Measurements from ENCODE around the gene M1AP.

The M1AP gene

GRCh38 chr2:74588664-74589063, 59.5 kb downstream of the M1AP start:
- no peak overlapping the region for H2BK15ac ChIP-seq (ENCODE audit: low read depth, poor library complexity, severe bottlenecking)
- no peak overlapping the region for H3K14ac ChIP-seq (ENCODE audit: low read length in 2 of 2)
- no peak overlapping the region for H3K4ac ChIP-seq (ENCODE audit: low read depth in 1 of 2, low read length in 2 of 2)
- no peak overlapping the region for H2AFZ ChIP-seq (ENCODE audit: low read depth, low read length)
- no peak overlapping the region for H3K18ac ChIP-seq (ENCODE audit: low read depth in 1 of 2, low read length in 2 of 2)
- no peak overlapping the region for H4K8ac ChIP-seq (ENCODE audit: low read length)
- no peak overlapping the region for H2BK120ac ChIP-seq (ENCODE audit: low read depth, low read length)
- H3K9ac ChIP-seq (ENCODE audit: low read length), result peak overlapping the region; percentile 36
- H3K27me3 ChIP-seq (ENCODE audit: control insufficient read depth in 1 of 2, insufficient read depth in 1 of 2, low read length in 2 of 2), result peaks cover 5 to 29% of the 10 kb centered on the region in 2 experiments
- H3K4me1 ChIP-seq (ENCODE audit: control insufficient read depth, insufficient read depth, low read depth, low read length), result peaks cover 2% of the 10 kb centered on the region
- H3K9me3 ChIP-seq (ENCODE audit: control insufficient read depth, low read length), result no peaks in the 10 kb centered on the region
- no peaks in the 10 kb centered on the region for H3K79me1 ChIP-seq (replicated peaks; ENCODE audit: low read length, poor library complexity, severe bottlenecking)
- H2BK12ac ChIP-seq (ENCODE audit: low read length in 2 of 2), result no peak overlapping the region
- H3K4me2 ChIP-seq (ENCODE audit: low read length, poor library complexity, severe bottlenecking), result no peak overlapping the region
- H3K36me3 ChIP-seq (ENCODE audit: control insufficient read depth in 1 of 2, insufficient read depth in 2 of 2, low read depth in 1 of 2, low read length in 2 of 2), result no peaks in the 10 kb centered on the region
- no peak overlapping the region for H3K27ac ChIP-seq (ENCODE audit: low read length, poor library complexity, severe bottlenecking)
- H2BK5ac ChIP-seq (ENCODE audit: low read depth, low read length, poor library complexity, severe bottlenecking), result no peak overlapping the region
- no peak for DNase-seq
- H3K23ac ChIP-seq (ENCODE audit: low read length in 2 of 2), result no peak overlapping the region
- WGBS, result 80% methylated on average over 1 of the region's 2 CpGs
- H4K91ac ChIP-seq (ENCODE audit: low read length), result no peak overlapping the region
- no peak overlapping the region for H2AK5ac ChIP-seq (ENCODE audit: low read length, severe bottlenecking)
- no peak overlapping the region for H3K4me3 ChIP-seq (ENCODE audit: insufficient read depth in 1 of 2, low read depth in 1 of 2, low read length in 2 of 2)

GRCh38 chr2:74587664-74588277, 60.4 kb downstream of the M1AP start:
- DNase-seq, result peak; percentile 79
- no peak overlapping the region for H3K9ac ChIP-seq (ENCODE audit: low read length)
- no peak overlapping the region for H4K91ac ChIP-seq (ENCODE audit: low read length)
- H3K27me3 ChIP-seq (ENCODE audit: control insufficient read depth in 1 of 2, insufficient read depth in 1 of 2, low read length in 2 of 2), result peaks cover 5 to 22% of the 10 kb centered on the region in 2 experiments
- H2BK12ac ChIP-seq (ENCODE audit: low read length in 2 of 2), result no peak overlapping the region
- H3K9me3 ChIP-seq (ENCODE audit: control insufficient read depth, low read length), result no peaks in the 10 kb centered on the region
- H2BK120ac ChIP-seq (ENCODE audit: low read depth, low read length), result no peak overlapping the region
- H3K4ac ChIP-seq (ENCODE audit: low read depth in 1 of 2, low read length in 2 of 2), result no peak overlapping the region
- no peak overlapping the region for H2AK5ac ChIP-seq (ENCODE audit: low read length, severe bottlenecking)
- H4K8ac ChIP-seq (ENCODE audit: low read length), result no peak overlapping the region
- no peak overlapping the region for H3K14ac ChIP-seq (ENCODE audit: low read length in 2 of 2)
- peaks cover 4% of the 10 kb centered on the region for H3K4me1 ChIP-seq (ENCODE audit: control insufficient read depth, insufficient read depth, low read depth, low read length)
- H3K36me3 ChIP-seq (ENCODE audit: control insufficient read depth in 1 of 2, insufficient read depth in 2 of 2, low read depth in 1 of 2, low read length in 2 of 2), result no peaks in the 10 kb centered on the region
- H2BK15ac ChIP-seq (ENCODE audit: low read depth, poor library complexity, severe bottlenecking), result no peak overlapping the region
- H3K27ac ChIP-seq (ENCODE audit: low read length, poor library complexity, severe bottlenecking), result no peak overlapping the region
- no peak overlapping the region for H3K23ac ChIP-seq (ENCODE audit: low read length in 2 of 2)
- no peaks in the 10 kb centered on the region for H3K79me1 ChIP-seq (replicated peaks; ENCODE audit: low read length, poor library complexity, severe bottlenecking)
- no peak overlapping the region for H3K4me3 ChIP-seq (ENCODE audit: insufficient read depth in 1 of 2, low read depth in 1 of 2, low read length in 2 of 2)
- no peak overlapping the region for H3K18ac ChIP-seq (ENCODE audit: low read depth in 1 of 2, low read length in 2 of 2)
- H3K4me2 ChIP-seq (ENCODE audit: low read length, poor library complexity, severe bottlenecking), result no peak overlapping the region
- H2BK5ac ChIP-seq (ENCODE audit: low read depth, low read length, poor library complexity, severe bottlenecking), result no peak overlapping the region
- no peak overlapping the region for H2AFZ ChIP-seq (ENCODE audit: low read depth, low read length)
- WGBS, result 0% methylated on average over 2 of the region's 6 CpGs

DNA sequence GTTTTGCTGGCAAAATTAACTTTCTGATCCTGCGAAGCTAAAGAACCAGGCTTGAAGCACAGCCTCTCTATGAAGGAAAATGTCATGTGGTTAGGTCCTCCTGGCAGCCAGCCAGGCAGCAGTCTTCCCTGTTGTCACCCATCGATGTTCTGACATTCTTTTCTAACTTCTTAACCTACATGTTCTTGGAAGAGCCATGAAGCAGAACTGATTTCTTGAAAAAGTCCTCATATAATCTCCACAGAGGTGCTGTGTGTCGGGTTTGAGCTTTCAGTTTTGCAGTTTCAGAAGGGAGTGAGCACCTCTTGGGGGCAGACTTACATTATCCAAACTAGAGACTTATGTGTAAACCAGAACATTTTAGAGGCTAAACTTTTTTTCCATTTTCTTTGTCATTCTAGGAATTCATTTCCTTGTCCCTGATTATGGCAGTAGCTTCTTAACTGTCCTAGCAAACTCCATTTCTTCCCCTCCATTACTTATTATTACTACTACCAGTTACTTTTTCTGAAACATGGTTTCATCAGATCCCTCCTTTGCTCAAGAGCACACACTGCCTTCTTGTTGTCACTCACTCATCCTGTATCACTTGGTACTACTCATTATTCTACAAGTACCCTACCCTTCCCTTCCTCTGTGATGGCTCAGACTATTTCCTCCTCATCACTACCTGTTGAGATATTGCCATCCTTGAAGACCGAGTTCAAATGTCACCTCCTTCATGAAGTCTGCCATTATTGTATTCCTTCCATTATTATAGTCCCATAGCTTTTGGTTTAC, 62.5 kb downstream of the M1AP start:
- no peak overlapping the region for H2AFZ ChIP-seq (ENCODE audit: low read depth, low read length)
- H3K9ac ChIP-seq (ENCODE audit: low read length), result peak overlapping the region; percentile 59
- H3K23ac ChIP-seq (ENCODE audit: low read length in 2 of 2), result no peak overlapping the region
- no peak overlapping the region for H4K91ac ChIP-seq (ENCODE audit: low read length)
- peaks cover 0 to 12% of the 10 kb centered on the region in 2 experiments for H3K27me3 ChIP-seq (ENCODE audit: control insufficient read depth in 1 of 2, insufficient read depth in 1 of 2, low read length in 2 of 2)
- no peak overlapping the region for H3K4ac ChIP-seq (ENCODE audit: low read depth in 1 of 2, low read length in 2 of 2)
- no peaks in the 10 kb centered on the region for H3K9me3 ChIP-seq (ENCODE audit: control insufficient read depth, low read length)
- H3K79me1 ChIP-seq (replicated peaks; ENCODE audit: low read length, poor library complexity, severe bottlenecking), result no peaks in the 10 kb centered on the region
- DNase-seq, result no peak
- H4K8ac ChIP-seq (ENCODE audit: low read length), result no peak overlapping the region
- H3K4me2 ChIP-seq (ENCODE audit: low read length, poor library complexity, severe bottlenecking), result no peak overlapping the region
- H2BK120ac ChIP-seq (ENCODE audit: low read depth, low read length), result no peak overlapping the region
- H2BK15ac ChIP-seq (ENCODE audit: low read depth, poor library complexity, severe bottlenecking), result no peak overlapping the region
- no peak overlapping the region for H2AK5ac ChIP-seq (ENCODE audit: low read length, severe bottlenecking)
- WGBS, result 98% methylated on average over 4 of the region's 4 CpGs
- H3K18ac ChIP-seq (ENCODE audit: low read depth in 1 of 2, low read length in 2 of 2), result no peak overlapping the region
- H3K4me1 ChIP-seq (ENCODE audit: control insufficient read depth, insufficient read depth, low read depth, low read length), result peaks cover 4% of the 10 kb centered on the region
- H3K14ac ChIP-seq (ENCODE audit: low read length in 2 of 2), result no peak overlapping the region
- no peaks in the 10 kb centered on the region for H3K36me3 ChIP-seq (ENCODE audit: control insufficient read depth in 1 of 2, insufficient read depth in 2 of 2, low read depth in 1 of 2, low read length in 2 of 2)
- no peak overlapping the region for H2BK5ac ChIP-seq (ENCODE audit: low read depth, low read length, poor library complexity, severe bottlenecking)
- no peak overlapping the region for H2BK12ac ChIP-seq (ENCODE audit: low read length in 2 of 2)
- H3K4me3 ChIP-seq (ENCODE audit: insufficient read depth in 1 of 2, low read depth in 1 of 2, low read length in 2 of 2), result peak overlapping the region in 1 of 2 experiments; percentile 16
- H3K27ac ChIP-seq (ENCODE audit: low read length, poor library complexity, severe bottlenecking), result no peak overlapping the region

GRCh38 chr2:74584088-74584645, 64.0 kb downstream of the M1AP start:
- H4K91ac ChIP-seq (ENCODE audit: low read length), result no peak overlapping the region

More at GRCh38 chr2:74584088-74584645, 64.0 kb downstream of the M1AP start:
- Histone ChIP-seq H3K4me3 (ENCODE audit: insufficient read depth in 1 of 2, low read depth in 1 of 2, low read length in 2 of 2) (no peak overlapping the region), H3K18ac (ENCODE audit: low read depth in 1 of 2, low read length in 2 of 2) (peak overlapping the region; percentile 18 to 25), H3K4me1 (ENCODE audit: control insufficient read depth, insufficient read depth, low read depth, low read length) (peaks cover 4% of the 10 kb centered on the region), H3K27ac (ENCODE audit: low read length, poor library complexity, severe bottlenecking) (peak overlapping the region; percentile 89), H3K9me3 (ENCODE audit: control insufficient read depth, low read length) (no peaks in the 10 kb centered on the region), H3K36me3 (ENCODE audit: control insufficient read depth in 1 of 2, insufficient read depth in 2 of 2, low read depth in 1 of 2, low read length in 2 of 2) (no peaks in the 10 kb centered on the region), H4K8ac (ENCODE audit: low read length) (no peak overlapping the region), H3K4me2 (ENCODE audit: low read length, poor library complexity, severe bottlenecking) (no peak overlapping the region), H3K27me3 (ENCODE audit: control insufficient read depth in 1 of 2, insufficient read depth in 1 of 2, low read length in 2 of 2) (peaks cover 0 to 6% of the 10 kb centered on the region in 2 experiments), H2AFZ (ENCODE audit: low read depth, low read length) (no peak overlapping the region), H2BK5ac (ENCODE audit: low read depth, low read length, poor library complexity, severe bottlenecking) (no peak overlapping the region), H2BK15ac (ENCODE audit: low read depth, poor library complexity, severe bottlenecking) (no peak overlapping the region), H3K4ac (ENCODE audit: low read depth in 1 of 2, low read length in 2 of 2) (peak overlapping the region in 1 of 2 experiments; percentile 4), H3K14ac (ENCODE audit: low read length in 2 of 2) (no peak overlapping the region), H2BK12ac (ENCODE audit: low read length in 2 of 2) (peak overlapping the region in 1 of 2 experiments; percentile 21), H3K9ac (ENCODE audit: low read length) (peak overlapping the region; percentile 64), H2AK5ac (ENCODE audit: low read length, severe bottlenecking) (no peak overlapping the region), H3K23ac (ENCODE audit: low read length in 2 of 2) (no peak overlapping the region), H2BK120ac (ENCODE audit: low read depth, low read length) (no peak overlapping the region), H3K79me1 (replicated peaks; ENCODE audit: low read length, poor library complexity, severe bottlenecking) (no peaks in the 10 kb centered on the region)
- peak; percentile 56 for DNase-seq
- 44% methylated on average over 2 of the region's 2 CpGs for WGBS
